Heart left ventricle (tissue), 13 donors: ENCODE results near the gene IGFBP7.

ENCODE experiments used
- POLR2A ChIP-seq, 2 donors: fragments of 450-650 bp; IDR thresholded peaks; one replicate each; pipeline ENCODE4 v1.6.1; 2017; ENCODE audit warnings: antibody characterized with exemption in 2 of 2, mild to moderate bottlenecking in 2 of 2, moderate library complexity in 2 of 2
- TF ChIP-seq, protein P1 (sequence below), 12 donors: fragments of 200-600 bp; sonication (generic) in 4 of 12; IDR thresholded peaks; one replicate each; pipeline versions ENCODE4 v1.5.0 to v1.8.0; 2018 to 2022; ENCODE audit warnings: antibody characterized with exemption in 12 of 12, mild to moderate bottlenecking in 5 of 12
- donor health status: ischemic (EF 13 %, LVEDD 7.1; RV severe dilation, severe dysfunction).
- donor health status: DM: no; HTN: yes; CAD: no.
- donor health status: DM: no; HTN: no; CAD: no.
- donor health status: ischemic (EF 25% LVEDD 6.9; RV normal size, moderate dysfunction).
- donor health status: ischemic (EF 25% LVEDD 5.7; RV mildly dilated, moderate dysfunction).
- donor health status: ischemic (EF 35%, LVEDD 5.7; RV mildly dilated, moderate dysfunction).
- donor health status: nonischemic (EF 11% LVEDD 7.7; RV severe dilation, severe dysfunction).
- donor health status: DM: yes; HTN: yes; CAD: no.
- donor health status: PGD.
- donor health status: ischemic (EF 29% LVEDD 5.4; RV normal size, mild dysfunction).
- donor health status: nonischemic (EF 23%, LVEDD 6.1; RV moderate dilation, normal function).

DNA sequence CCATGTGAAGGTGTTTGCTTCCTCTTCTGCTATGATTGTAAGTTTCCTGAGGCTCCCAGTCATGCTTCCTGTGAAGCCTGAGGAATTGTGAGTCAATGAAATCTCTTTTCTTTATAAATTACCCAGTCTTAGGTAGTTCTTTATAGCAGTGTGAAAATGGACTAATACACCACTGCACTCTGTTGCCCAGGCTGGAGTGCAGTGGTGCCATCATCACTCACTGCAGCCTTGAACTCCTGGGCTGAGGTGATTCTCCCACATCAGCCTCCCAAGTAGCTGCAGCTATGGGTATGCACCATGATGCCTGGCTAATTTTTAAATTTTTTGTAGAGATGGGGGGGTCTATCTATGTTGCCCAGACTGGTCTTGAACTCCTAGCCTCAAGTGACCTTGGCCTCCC lies 15.8 kb upstream of the IGFBP7 start:
- TF ChIP-seq, protein P1, sequence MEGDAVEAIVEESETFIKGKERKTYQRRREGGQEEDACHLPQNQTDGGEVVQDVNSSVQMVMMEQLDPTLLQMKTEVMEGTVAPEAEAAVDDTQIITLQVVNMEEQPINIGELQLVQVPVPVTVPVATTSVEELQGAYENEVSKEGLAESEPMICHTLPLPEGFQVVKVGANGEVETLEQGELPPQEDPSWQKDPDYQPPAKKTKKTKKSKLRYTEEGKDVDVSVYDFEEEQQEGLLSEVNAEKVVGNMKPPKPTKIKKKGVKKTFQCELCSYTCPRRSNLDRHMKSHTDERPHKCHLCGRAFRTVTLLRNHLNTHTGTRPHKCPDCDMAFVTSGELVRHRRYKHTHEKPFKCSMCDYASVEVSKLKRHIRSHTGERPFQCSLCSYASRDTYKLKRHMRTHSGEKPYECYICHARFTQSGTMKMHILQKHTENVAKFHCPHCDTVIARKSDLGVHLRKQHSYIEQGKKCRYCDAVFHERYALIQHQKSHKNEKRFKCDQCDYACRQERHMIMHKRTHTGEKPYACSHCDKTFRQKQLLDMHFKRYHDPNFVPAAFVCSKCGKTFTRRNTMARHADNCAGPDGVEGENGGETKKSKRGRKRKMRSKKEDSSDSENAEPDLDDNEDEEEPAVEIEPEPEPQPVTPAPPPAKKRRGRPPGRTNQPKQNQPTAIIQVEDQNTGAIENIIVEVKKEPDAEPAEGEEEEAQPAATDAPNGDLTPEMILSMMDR (IDR thresholded peaks at IDR 0.05), result no peak
- no peak for TF ChIP-seq POLR2A (IDR thresholded peaks at IDR 0.05)
